ENCODE data around the gene ADM.
A peak's percentile ranks its signal among the peaks of the same experiment; 100 is the strongest.

Gene ADM

DNA sequence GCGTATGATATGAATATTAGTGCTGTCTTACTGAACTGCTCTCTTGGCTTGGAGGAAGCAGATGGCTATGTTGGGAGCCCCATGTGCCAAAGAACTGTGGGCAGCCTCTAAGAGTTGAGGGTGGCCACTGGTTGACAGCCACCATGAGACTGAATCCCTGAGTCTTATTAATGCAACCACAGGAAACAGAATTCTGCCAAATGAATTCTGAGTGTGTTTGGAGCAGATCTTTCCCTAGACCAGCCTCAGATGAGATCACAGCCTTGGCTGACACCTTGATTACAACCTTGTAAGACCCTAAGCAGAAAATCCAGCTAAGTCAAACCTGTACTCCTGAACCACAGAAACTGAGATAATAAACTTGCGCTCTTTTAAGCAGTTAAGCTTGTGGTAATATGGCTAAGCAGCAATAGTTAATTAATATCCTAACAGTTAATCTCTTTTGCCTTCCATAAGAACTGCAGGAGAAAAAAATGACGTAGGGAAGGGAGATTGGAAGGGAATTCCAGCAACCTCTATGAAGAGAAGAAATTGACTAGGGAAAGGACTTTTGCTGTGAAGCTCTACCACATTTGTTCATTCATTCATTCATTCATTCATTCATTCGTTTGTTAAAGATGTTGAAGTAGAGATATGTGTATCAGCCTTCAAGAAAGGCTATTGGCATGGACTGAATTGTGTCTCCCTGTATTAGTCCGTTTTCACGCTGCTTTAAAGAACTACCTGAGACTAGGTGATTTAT, 26.8 kb downstream of the ADM start:
- Histone ChIP-seq H3K27me3 (ENCODE audit: control insufficient read depth, insufficient read depth, low read length) (no peaks in the 10 kb centered on the region), H3K36me3 (ENCODE audit: control insufficient read depth, insufficient read depth, low read length) (no peaks in the 10 kb centered on the region), H3K4me1 (ENCODE audit: control insufficient read depth, insufficient read depth, low read length) (no peaks in the 10 kb centered on the region), H3K9me3 (ENCODE audit: control insufficient read depth, insufficient read depth, low read length) (no peaks in the 10 kb centered on the region), H3K27ac (ENCODE audit: low read length) (no peak overlapping the region), H3K4me3 (ENCODE audit: low read length) (no peak overlapping the region)
- DNase-seq (ENCODE audit: low read depth, low spot score): no peak
- WGBS (ENCODE audit: insufficient coverage, insufficient read length): no CpG with 5 or more reads among the region's 6 CpGs

DNA sequence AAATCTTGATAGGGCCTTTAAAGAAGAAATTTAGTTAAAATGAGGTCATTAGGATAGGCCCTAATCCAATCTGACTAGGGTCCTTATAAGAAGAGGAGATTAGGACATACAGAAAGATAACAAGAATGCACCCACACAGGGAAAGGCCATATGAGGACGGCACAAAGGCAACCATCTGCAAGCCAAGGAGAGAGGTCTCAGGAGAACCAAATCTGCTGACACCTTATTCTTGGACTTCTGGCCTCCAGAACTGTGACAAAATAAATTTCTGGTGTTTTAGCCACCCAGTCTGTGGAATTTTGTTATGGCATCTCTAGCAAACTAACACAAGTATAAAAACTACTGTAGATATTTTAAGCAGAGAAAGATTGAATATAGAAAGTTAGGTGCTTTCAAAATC, 28.6 kb downstream of the ADM start:
- Histone ChIP-seq H3K4me1 (ENCODE audit: control insufficient read depth, insufficient read depth, low read length) (no peaks in the 10 kb centered on the region), H3K36me3 (ENCODE audit: control insufficient read depth, insufficient read depth, low read length) (no peaks in the 10 kb centered on the region), H3K9me3 (ENCODE audit: control insufficient read depth, insufficient read depth, low read length) (no peaks in the 10 kb centered on the region), H3K27ac (ENCODE audit: low read length) (no peak overlapping the region), H3K4me3 (ENCODE audit: low read length) (no peak overlapping the region), H3K27me3 (ENCODE audit: control insufficient read depth, insufficient read depth, low read length) (no peaks in the 10 kb centered on the region)
- no CpG with 5 or more reads among the region's 1 CpG for WGBS (ENCODE audit: insufficient coverage, insufficient read length)
- DNase-seq (ENCODE audit: low read depth, low spot score): no peak

DNA sequence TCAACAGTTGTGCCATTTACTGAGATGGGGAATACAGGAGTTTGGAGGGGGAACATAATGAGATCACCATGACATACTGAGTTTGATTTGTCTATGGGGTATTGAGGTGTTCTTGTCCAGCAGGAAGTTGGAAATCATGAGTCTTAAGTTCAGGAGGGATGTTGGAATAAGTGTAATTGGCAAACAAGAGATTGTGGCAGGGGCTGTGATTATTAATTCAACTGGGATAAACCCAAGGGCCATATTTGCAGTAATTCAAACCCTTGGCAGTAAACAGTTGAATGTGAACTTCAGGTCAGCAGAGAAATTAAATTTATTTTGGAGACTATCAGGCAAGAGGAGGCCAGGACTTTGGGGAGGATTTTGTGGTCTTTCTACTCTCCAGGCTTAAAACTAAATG, 33.4 kb downstream of the ADM start:
- Histone ChIP-seq H3K27me3 (ENCODE audit: control insufficient read depth, insufficient read depth, low read length) (no peaks in the 10 kb centered on the region), H3K4me3 (ENCODE audit: low read length) (no peak overlapping the region), H3K36me3 (ENCODE audit: control insufficient read depth, insufficient read depth, low read length) (no peaks in the 10 kb centered on the region), H3K27ac (ENCODE audit: low read length) (no peak overlapping the region), H3K4me1 (ENCODE audit: control insufficient read depth, insufficient read depth, low read length) (no peaks in the 10 kb centered on the region), H3K9me3 (ENCODE audit: control insufficient read depth, insufficient read depth, low read length) (no peaks in the 10 kb centered on the region)
- no peak for DNase-seq (ENCODE audit: low read depth, low spot score)

- no CpG with 5 or more reads among the region's 4 CpGs for WGBS (ENCODE audit: insufficient coverage, insufficient read length)
- DNase-seq (ENCODE audit: low read depth, low spot score): no peak
These were observed 43.9 kb downstream of the ADM start for GRCh38 chr11:10348650-10349280.

GRCh38 chr11:10349281-10349665, 44.4 kb downstream of the ADM start:
- H3K4me1 ChIP-seq (ENCODE audit: control insufficient read depth, insufficient read depth, low read length): peaks cover 4% of the 10 kb centered on the region
- H3K27me3 ChIP-seq (ENCODE audit: control insufficient read depth, insufficient read depth, low read length): no peaks in the 10 kb centered on the region
- no peak overlapping the region for H3K4me3 ChIP-seq (ENCODE audit: low read length)
- no peak for DNase-seq (ENCODE audit: low read depth, low spot score)
- no peaks in the 10 kb centered on the region for H3K9me3 ChIP-seq (ENCODE audit: control insufficient read depth, insufficient read depth, low read length)
- H3K27ac ChIP-seq (ENCODE audit: low read length): no peak overlapping the region
- H3K36me3 ChIP-seq (ENCODE audit: control insufficient read depth, insufficient read depth, low read length): no peaks in the 10 kb centered on the region

More at GRCh38 chr11:10348650-10349280, 43.9 kb downstream of the ADM start:
- Histone ChIP-seq H3K4me3 (ENCODE audit: low read length) (no peak overlapping the region), H3K27ac (ENCODE audit: low read length) (no peak overlapping the region), H3K36me3 (ENCODE audit: control insufficient read depth, insufficient read depth, low read length) (no peaks in the 10 kb centered on the region), H3K27me3 (ENCODE audit: control insufficient read depth, insufficient read depth, low read length) (no peaks in the 10 kb centered on the region), H3K4me1 (ENCODE audit: control insufficient read depth, insufficient read depth, low read length) (peaks cover 4% of the 10 kb centered on the region), H3K9me3 (ENCODE audit: control insufficient read depth, insufficient read depth, low read length) (no peaks in the 10 kb centered on the region)

- no peak for DNase-seq (ENCODE audit: low read depth, low spot score)
- Histone ChIP-seq H3K27ac (ENCODE audit: low read length) (no peak overlapping the region), H3K36me3 (ENCODE audit: control insufficient read depth, insufficient read depth, low read length) (no peaks in the 10 kb centered on the region), H3K27me3 (ENCODE audit: control insufficient read depth, insufficient read depth, low read length) (no peaks in the 10 kb centered on the region), H3K4me1 (ENCODE audit: control insufficient read depth, insufficient read depth, low read length) (peaks cover 4% of the 10 kb centered on the region), H3K9me3 (ENCODE audit: control insufficient read depth, insufficient read depth, low read length) (no peaks in the 10 kb centered on the region), H3K4me3 (ENCODE audit: low read length) (no peak overlapping the region)
- WGBS (ENCODE audit: insufficient coverage, insufficient read length): no CpG with 5 or more reads among the region's 1 CpG
These were observed 44.9 kb downstream of the ADM start for GRCh38 chr11:10349806-10350205.

DNA sequence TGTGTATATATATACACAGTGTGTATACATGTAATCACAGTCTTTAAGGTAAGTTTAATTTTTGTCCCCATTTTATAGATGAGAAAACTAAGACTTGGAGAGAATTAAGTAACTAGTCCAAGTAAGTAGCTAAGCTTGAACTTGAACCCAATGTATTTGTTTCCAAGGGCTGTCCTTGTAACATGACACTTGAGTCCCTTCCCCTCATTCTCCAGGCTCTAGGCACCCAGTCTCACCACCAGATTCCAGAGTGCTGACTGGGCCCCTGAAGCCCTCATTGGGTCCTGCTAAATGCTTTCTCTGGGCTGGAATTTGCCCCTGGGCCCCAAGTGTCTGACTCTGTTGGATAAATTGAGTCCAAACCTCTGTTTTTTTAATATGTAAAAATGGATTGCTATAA, 45.5 kb downstream of the ADM start:
- Histone ChIP-seq H3K9me3 (ENCODE audit: control insufficient read depth, insufficient read depth, low read length) (no peaks in the 10 kb centered on the region), H3K36me3 (ENCODE audit: control insufficient read depth, insufficient read depth, low read length) (no peaks in the 10 kb centered on the region), H3K4me1 (ENCODE audit: control insufficient read depth, insufficient read depth, low read length) (peaks cover 4% of the 10 kb centered on the region), H3K27ac (ENCODE audit: low read length) (no peak overlapping the region), H3K27me3 (ENCODE audit: control insufficient read depth, insufficient read depth, low read length) (no peaks in the 10 kb centered on the region), H3K4me3 (ENCODE audit: low read length) (no peak overlapping the region)
- peak; percentile 64 for DNase-seq (ENCODE audit: low read depth, low spot score)

GRCh38 chr11:10351435-10351764, 46.5 kb downstream of the ADM start:
- no peak overlapping the region for H3K4me3 ChIP-seq (ENCODE audit: low read length)
- WGBS (ENCODE audit: insufficient coverage, insufficient read length): no CpG with 5 or more reads among the region's 5 CpGs

GRCh38 chr11:10351765-10352641, 47.1 kb downstream of the ADM start:
- Histone ChIP-seq H3K4me1 (ENCODE audit: control insufficient read depth, insufficient read depth, low read length) (peaks cover 4% of the 10 kb centered on the region), H3K9me3 (ENCODE audit: control insufficient read depth, insufficient read depth, low read length) (no peaks in the 10 kb centered on the region), H3K27me3 (ENCODE audit: control insufficient read depth, insufficient read depth, low read length) (no peaks in the 10 kb centered on the region), H3K36me3 (ENCODE audit: control insufficient read depth, insufficient read depth, low read length) (no peaks in the 10 kb centered on the region), H3K27ac (ENCODE audit: low read length) (peak overlapping the region; percentile 50), H3K4me3 (ENCODE audit: low read length) (no peak overlapping the region)
- no CpG with 5 or more reads among the region's 20 CpGs for WGBS (ENCODE audit: insufficient coverage, insufficient read length)
- peak; percentile 97 for DNase-seq (ENCODE audit: low read depth, low spot score)

More at GRCh38 chr11:10351435-10351764, 46.5 kb downstream of the ADM start:
- no peak for DNase-seq (ENCODE audit: low read depth, low spot score)
- H3K9me3 ChIP-seq (ENCODE audit: control insufficient read depth, insufficient read depth, low read length): no peaks in the 10 kb centered on the region
- peak overlapping the region; percentile 50 for H3K27ac ChIP-seq (ENCODE audit: low read length)
- no peaks in the 10 kb centered on the region for H3K36me3 ChIP-seq (ENCODE audit: control insufficient read depth, insufficient read depth, low read length)
- no peaks in the 10 kb centered on the region for H3K27me3 ChIP-seq (ENCODE audit: control insufficient read depth, insufficient read depth, low read length)
- H3K4me1 ChIP-seq (ENCODE audit: control insufficient read depth, insufficient read depth, low read length): peaks cover 4% of the 10 kb centered on the region

- no peak overlapping the region for H3K4me3 ChIP-seq (ENCODE audit: low read length)
- H3K9me3 ChIP-seq (ENCODE audit: control insufficient read depth, insufficient read depth, low read length): no peaks in the 10 kb centered on the region
- H3K36me3 ChIP-seq (ENCODE audit: control insufficient read depth, insufficient read depth, low read length): no peaks in the 10 kb centered on the region
- H3K27me3 ChIP-seq (ENCODE audit: control insufficient read depth, insufficient read depth, low read length): no peaks in the 10 kb centered on the region
- DNase-seq (ENCODE audit: low read depth, low spot score): no peak
- H3K4me1 ChIP-seq (ENCODE audit: control insufficient read depth, insufficient read depth, low read length): peaks cover 4% of the 10 kb centered on the region
- peak overlapping the region; percentile 6 for H3K27ac ChIP-seq (ENCODE audit: low read length)
- no CpG with 5 or more reads among the region's 5 CpGs for WGBS (ENCODE audit: insufficient coverage, insufficient read length)
These were observed 48.2 kb downstream of the ADM start for GRCh38 chr11:10352921-10353550.
